Stomach (tissue), 9 donors: ENCODE data around the gene SYCE3. TPM values are rescaled to one million over a fixed set of nuclear protein-coding genes. Genes with fewer than 3 reads are reported as not detected.

ENCODE experiments used
- DNase-seq, 2 donors: peaks; one replicate each; pipeline versions ENCODE4 v3.0.0 to v3.0.0-alpha.2; 2013 to 2019
- H3K27ac ChIP-seq, 5 donors: fragments of 200-600 bp in 4 of 5; sonication (generic) in 4 of 5; one replicate each; pipeline ENCODE4 v1.5.1; 2013 to 2019; ENCODE audit warnings: mild to moderate bottlenecking in 1 of 5, moderate library complexity in 1 of 5
- H3K27me3 ChIP-seq, 3 donors: fragments of 200-600 bp; sonication (generic); one replicate each; pipeline ENCODE4 v1.5.1; 2017 to 2019; ENCODE audit warnings: mixed run types in 1 of 3
- H3K36me3 ChIP-seq, 4 donors: fragments of 200-600 bp; sonication (generic); 1 replicate in 3 of 4; 2 replicates in 1 of 4; pipeline ENCODE4 v1.5.1; 2016 to 2019
- H3K4me1 ChIP-seq, 4 donors: fragments of 200-600 bp; sonication (generic); one replicate each; pipeline ENCODE4 v1.5.1; 2016 to 2019
- H3K4me3 ChIP-seq, 4 donors: fragments of 200-600 bp; sonication (generic) in 3 of 4; one replicate each; pipeline ENCODE4 v1.5.1; 2016 to 2019; ENCODE audit warnings: mild to moderate bottlenecking in 1 of 4
- H3K9me3 ChIP-seq, 4 donors: fragments of 200-600 bp; sonication (generic); one replicate each; pipeline ENCODE4 v1.5.1; 2016 to 2019
- EP300 ChIP-seq: sonication (generic); formaldehyde crosslinking; IDR thresholded peaks from one replicate; pipeline ENCODE4 v1.6.1; 2017; ENCODE audit warnings: antibody characterized with exemption
- POLR2A ChIP-seq, 4 donors: fragments of 450-650 bp; IDR thresholded peaks; one replicate each; pipeline ENCODE4 v1.6.1; 2016; ENCODE audit warnings: antibody characterized with exemption in 4 of 4, control low read depth in 2 of 4, mild to moderate bottlenecking in 1 of 4, moderate library complexity in 1 of 4
- POLR2AphosphoS5 ChIP-seq, 3 donors: sonication (generic); formaldehyde crosslinking; IDR thresholded peaks; one replicate each; pipeline ENCODE4 v1.6.1; 2016; ENCODE audit warnings: antibody characterized with exemption in 3 of 3
- WGBS, 5 donors: extraction: QIAGEN DNeasy Blood & Tissue Kit in 3 of 5; methylation state at CpG; one replicate each; pipeline versions ENCODE4 v1.1.5 to v1.1.7; 2013 to 2018; 5-methylcytosine and 5-hydroxymethylcytosine counted together
- intact Hi-C: fragments of 100-400 bp; cut with DNase I; formaldehyde crosslinking; loops from one replicate; pipeline ENCODE4 v1.15.1; 2023; ENCODE audit warnings: low total_unique reads
- polyA plus RNA-seq, 3 donors: library from polyadenylated mRNA; stranded (reverse); fragments of 200-250 nt; gene quantifications; one replicate each; pipeline ENCODE4 v1.2.3, GENCODE V29; 2013
- total RNA-seq, 5 donors: library from RNA; depleted of rRNA; stranded (reverse); fragments of >200 nt; gene quantifications; one replicate each; pipeline versions ENCODE4 v1.1.0 to v1.2.3, GENCODE V29; 2014 to 2016
- TF ChIP-seq, protein P1 (sequence below), 7 experiments: fragments of 450-650 bp in 4 of 7; fragments of 200-600 bp in 3 of 7; sonication (generic) in 3 of 7; IDR thresholded peaks; one replicate each; pipeline ENCODE4 v1.5.1; 2016 to 2019; ENCODE audit warnings: antibody characterized with exemption in 7 of 7, control low read depth in 2 of 7, mild to moderate bottlenecking in 1 of 7
- donor health status: healthy with polysubstance abuse.
- donor health status: Bipolar disorder and iron deficiency.
- donor health status: healthy.

The SYCE3 gene
- total and polyA plus RNA-seq, 8 donors = 0.80 to 1.9 TPM; not detected in 6

DNA sequence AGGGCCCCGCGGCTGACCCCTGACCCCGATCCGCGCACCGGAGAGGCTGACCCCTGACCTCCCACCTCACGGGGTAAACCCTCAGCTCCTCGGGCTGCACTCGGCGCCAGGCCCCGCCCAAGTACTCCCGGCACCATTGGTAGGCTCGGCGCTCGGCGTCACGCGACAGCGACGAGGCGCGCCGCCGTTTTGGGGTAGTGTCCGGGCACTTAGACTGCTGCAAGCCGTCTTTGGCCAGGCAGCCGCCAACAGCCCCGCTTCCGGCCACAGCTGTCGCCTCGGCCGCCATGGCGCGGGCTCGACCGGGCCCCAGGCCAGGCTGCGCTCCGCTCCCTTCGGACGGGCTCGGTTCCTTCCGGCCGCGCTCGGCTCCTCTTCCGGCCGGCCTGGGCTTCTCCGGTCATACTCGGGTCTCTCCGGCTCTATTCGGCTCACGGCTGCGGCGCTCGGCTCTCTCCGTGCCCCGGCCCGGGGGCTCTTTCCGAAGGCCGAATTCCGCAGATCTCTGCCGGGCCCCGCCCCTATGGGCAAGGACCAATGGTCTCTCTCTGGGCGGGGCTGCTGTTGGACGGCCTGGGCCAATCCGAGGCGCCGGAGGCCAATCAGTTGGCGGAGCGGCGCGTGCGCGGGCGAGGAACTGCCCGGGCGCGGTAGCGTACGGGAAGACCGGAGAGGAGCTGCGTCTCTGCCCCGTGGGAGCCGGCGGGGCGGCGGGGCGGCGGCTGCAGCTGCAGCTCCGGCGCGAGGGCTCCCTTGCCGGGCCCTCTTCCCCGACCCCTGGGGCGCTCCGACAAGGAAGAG lies 20.0 kb upstream of the SYCE3 start, which contains the start of gene CHKB:
Gene CHKB, minus strand, starts transcription at position 357 of the 801 bp plus-strand sequence. Its CDS starts 68 bp downstream, at position 289.
- peak; percentile 99 for DNase-seq
- peaks cover 0 to 8% (median 5%) of the 10 kb centered on the region in 3 donors for H3K27me3 ChIP-seq
- H3K4me1 ChIP-seq = peaks cover 32 to 46% (median 37%) of the 10 kb centered on the region in 4 donors
- H3K9me3 ChIP-seq = no peaks in the 10 kb centered on the region
- TF ChIP-seq, protein P1, sequence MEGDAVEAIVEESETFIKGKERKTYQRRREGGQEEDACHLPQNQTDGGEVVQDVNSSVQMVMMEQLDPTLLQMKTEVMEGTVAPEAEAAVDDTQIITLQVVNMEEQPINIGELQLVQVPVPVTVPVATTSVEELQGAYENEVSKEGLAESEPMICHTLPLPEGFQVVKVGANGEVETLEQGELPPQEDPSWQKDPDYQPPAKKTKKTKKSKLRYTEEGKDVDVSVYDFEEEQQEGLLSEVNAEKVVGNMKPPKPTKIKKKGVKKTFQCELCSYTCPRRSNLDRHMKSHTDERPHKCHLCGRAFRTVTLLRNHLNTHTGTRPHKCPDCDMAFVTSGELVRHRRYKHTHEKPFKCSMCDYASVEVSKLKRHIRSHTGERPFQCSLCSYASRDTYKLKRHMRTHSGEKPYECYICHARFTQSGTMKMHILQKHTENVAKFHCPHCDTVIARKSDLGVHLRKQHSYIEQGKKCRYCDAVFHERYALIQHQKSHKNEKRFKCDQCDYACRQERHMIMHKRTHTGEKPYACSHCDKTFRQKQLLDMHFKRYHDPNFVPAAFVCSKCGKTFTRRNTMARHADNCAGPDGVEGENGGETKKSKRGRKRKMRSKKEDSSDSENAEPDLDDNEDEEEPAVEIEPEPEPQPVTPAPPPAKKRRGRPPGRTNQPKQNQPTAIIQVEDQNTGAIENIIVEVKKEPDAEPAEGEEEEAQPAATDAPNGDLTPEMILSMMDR (IDR thresholded peaks at IDR 0.05) = no peak
- TF ChIP-seq EP300 = no peak
- TF ChIP-seq POLR2AphosphoS5 (IDR thresholded peaks at IDR 0.05) = peak; percentile 6 to 84 (median 72)
- TF ChIP-seq POLR2A (IDR thresholded peaks at IDR 0.05) = peak in 2 of 4 donors; percentile 3 to 67
- peak within 1 kb of the TSS; percentile 95 to 100 (median 98) for H3K27ac ChIP-seq
- H3K36me3 ChIP-seq = peaks cover 0 to 27% (median 17%) of the 10 kb centered on the region in 4 donors
- intact Hi-C loops = no loop called here
- H3K4me3 ChIP-seq = peak within 1 kb of the TSS; percentile 66 to 82 (median 79)
- WGBS, 5 donors = 0% methylated on average over 3 to 96 of the region's 96 CpGs

DNA sequence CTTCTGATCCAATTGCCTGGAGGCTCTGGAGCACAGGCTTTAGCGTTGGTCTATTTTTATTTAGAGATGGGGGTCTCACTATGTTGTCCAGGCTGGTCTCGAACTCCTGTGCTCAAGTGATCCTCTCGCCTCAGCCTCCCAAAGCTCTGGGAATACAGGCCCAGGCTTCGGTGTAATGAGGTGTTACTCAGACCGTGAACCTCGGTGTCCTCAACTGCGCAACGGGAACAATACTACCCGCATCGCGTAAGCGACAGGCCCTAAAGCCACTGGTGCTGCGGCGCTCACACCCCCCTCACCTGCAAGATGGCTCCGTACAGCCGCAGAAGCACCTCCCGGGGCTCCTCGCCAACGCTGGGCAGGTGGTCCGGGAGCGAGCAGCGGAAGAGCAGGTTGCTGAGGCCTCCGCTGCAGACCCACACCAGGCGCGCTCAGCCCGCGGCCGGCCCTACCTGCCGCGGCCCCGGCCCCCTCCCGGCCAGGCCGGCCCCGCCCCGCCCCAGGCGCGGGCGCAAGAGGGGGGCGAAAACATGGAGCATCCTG lies 19.3 kb upstream of the SYCE3 start:
- TF ChIP-seq EP300 (no peak), POLR2AphosphoS5 (IDR thresholded peaks at IDR 0.05) (no peak), POLR2A (IDR thresholded peaks at IDR 0.05) (no peak)
- TF ChIP-seq, protein P1 (IDR thresholded peaks at IDR 0.05) = no peak
- no peak for DNase-seq
- H3K36me3 ChIP-seq = peaks cover 0 to 27% (median 17%) of the 10 kb centered on the region in 4 donors
- peaks cover 0 to 15% (median 5%) of the 10 kb centered on the region in 3 donors for H3K27me3 ChIP-seq
- H3K4me3 ChIP-seq = peak overlapping the region; percentile 66 to 82 (median 79)
- H3K27ac ChIP-seq = peak overlapping the region; percentile 95 to 100 (median 98)
- intact Hi-C loops = no loop called here
- H3K9me3 ChIP-seq = no peaks in the 10 kb centered on the region
- H3K4me1 ChIP-seq = peaks cover 32 to 46% (median 39%) of the 10 kb centered on the region in 4 donors
- 6 to 10% (median 9%) methylated on average over 19 to 39 of the region's 39 CpGs for WGBS, 5 donors

DNA sequence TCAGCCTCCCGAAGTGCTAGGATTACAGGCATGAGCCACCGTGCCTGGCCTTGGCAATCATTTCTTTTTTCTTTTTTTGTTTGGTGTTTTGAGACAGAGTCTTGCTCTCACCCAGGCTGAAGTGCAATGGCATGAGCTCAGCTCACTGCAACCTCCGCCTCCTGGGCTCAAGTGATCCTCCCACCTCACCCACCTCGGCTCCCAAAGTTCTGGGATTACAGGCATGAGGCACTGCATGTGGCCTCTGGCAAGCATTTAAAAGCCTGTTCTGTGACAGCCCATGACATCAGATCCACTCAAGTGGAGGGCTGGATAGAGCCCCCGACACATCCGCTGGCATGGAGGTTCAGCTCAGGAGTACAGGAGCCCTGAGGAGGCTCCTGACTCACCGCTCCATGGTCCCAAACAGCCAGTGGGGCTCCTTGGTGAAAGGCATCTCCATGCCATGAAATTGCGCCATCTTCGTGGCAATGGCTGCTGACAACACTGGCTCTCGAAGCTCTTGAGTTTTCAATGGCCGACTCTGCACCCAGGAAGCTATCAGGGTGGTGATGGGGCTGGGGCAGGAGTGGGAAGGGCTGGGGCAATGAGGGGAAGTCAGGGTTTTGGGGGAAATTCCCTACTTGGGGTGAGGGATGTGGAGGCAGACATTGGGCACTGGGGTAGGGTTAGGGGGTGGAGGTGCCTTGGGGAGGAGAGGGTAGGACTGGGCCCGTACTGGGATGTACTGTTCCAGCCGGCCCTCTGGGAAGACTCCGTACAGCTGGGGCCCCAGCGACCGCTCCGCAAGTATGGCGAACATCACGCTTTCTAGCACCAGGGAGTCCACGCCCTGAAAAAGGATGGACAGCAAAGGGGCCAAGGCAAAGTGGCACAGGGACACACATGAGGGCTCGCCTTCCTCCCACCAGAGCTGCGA lies 18.6 kb upstream of the SYCE3 start:
- 88 to 94% (median 92%) methylated on average over 22 of the region's 22 CpGs for WGBS, 5 donors
- peaks cover 0 to 27% (median 17%) of the 10 kb centered on the region in 4 donors for H3K36me3 ChIP-seq
- no peaks in the 10 kb centered on the region for H3K9me3 ChIP-seq
- peaks cover 32 to 46% (median 39%) of the 10 kb centered on the region in 4 donors for H3K4me1 ChIP-seq
- H3K27ac ChIP-seq = peak overlapping the region in 4 of 5 donors; percentile 95 to 100 (median 98)
- peak overlapping the region; percentile 66 to 82 (median 79) for H3K4me3 ChIP-seq
- intact Hi-C loops = no loop called here
- H3K27me3 ChIP-seq = peaks cover 0 to 15% (median 5%) of the 10 kb centered on the region in 3 donors
- TF ChIP-seq, protein P1 (IDR thresholded peaks at IDR 0.05) = no peak
- TF ChIP-seq EP300 (no peak), POLR2A (IDR thresholded peaks at IDR 0.05) (no peak), POLR2AphosphoS5 (IDR thresholded peaks at IDR 0.05) (no peak)
- DNase-seq = no peak
